Endothelial cell of umbilical vein (primary cell): ENCODE results near the gene ALK. TPM values are rescaled to one million over a fixed set of nuclear protein-coding genes. Genes with fewer than 3 reads are reported as not detected.

Experiments
- BruUV-seq: library from RNA; stranded (reverse); fragments of 400-500 nt; replicated peaks from 2 replicates; lab custom pipeline; 2021; lab: Mats Ljungman, UMichigan
- CTCF ChIA-PET: fragments of 300-600, 350-600 bp; sonication (Branson Sonifier 250); formaldehyde crosslinking; loops from one replicate; lab custom pipeline; 2021; ENCODE audit warnings: antibody characterized with exemption, inconsistent platforms; lab: Charles Lee
- POLR2A ChIA-PET: fragments of 300-600, 350-600 bp; sonication (Branson Sonifier 250); formaldehyde crosslinking; loops from one replicate; lab custom pipeline; 2021; ENCODE audit warnings: antibody characterized with exemption, inconsistent platforms; lab: Charles Lee
- DNase-seq: peaks from one replicate; pipeline ENCODE4 v3.0.0-alpha.2; 2011; ENCODE audit warnings: low read depth, low spot score
- FAIRE-seq: peaks from 2 replicates; lab custom pipeline; 2011; peaks lifted over from hg19 to GRCh38; lab: Jason Lieb, UNC
- H2AFZ ChIP-seq: 2 replicates; pipeline ENCODE4 v1.6.0; 2012; ENCODE audit warnings: low read depth, low read length, control low read depth, inconsistent platforms
- H3K27ac ChIP-seq: 2 replicates; pipeline ENCODE4 v1.5.1; 2011; ENCODE audit warnings: low read depth, mild to moderate bottlenecking, control low read depth, low read length, moderate library complexity; ENCODE audit not compliant: insufficient read depth
- H3K27me3 ChIP-seq, 2 experiments: 2 replicates each; pipeline versions ENCODE4 v1.6.0 to v1.6.1; 2011; ENCODE audit warnings: low read length in 2 of 2, mixed read lengths in 1 of 2; ENCODE audit not compliant: control insufficient read depth in 2 of 2, insufficient read depth in 2 of 2
- H3K36me3 ChIP-seq, 2 experiments: 2 replicates in 1 of 2; 3 replicates in 1 of 2; pipeline ENCODE4 v1.5.1; 2011; ENCODE audit warnings: low read length in 2 of 2, mild to moderate bottlenecking in 1 of 2, moderate library complexity in 1 of 2; ENCODE audit not compliant: control insufficient read depth in 2 of 2, insufficient read depth in 2 of 2; ENCODE audit errors: extremely low read depth in 1 of 2
- H3K4me1 ChIP-seq: 3 replicates; pipeline ENCODE4 v1.5.1; 2011; ENCODE audit warnings: mild to moderate bottlenecking, low read length; ENCODE audit not compliant: control insufficient read depth, insufficient read depth; ENCODE audit errors: extremely low read depth
- H3K4me2 ChIP-seq: 2 replicates; pipeline ENCODE4 v1.6.1; 2011; ENCODE audit warnings: low read length, control low read depth, mixed read lengths; ENCODE audit not compliant: insufficient read depth
- H3K4me3 ChIP-seq, 3 experiments: fragments of 200-600 bp in 1 of 3; sonication (generic), shearing (Covaris generic) in 1 of 3; replicated peaks in 1 of 3; 2 replicates each; pipeline ENCODE4 v1.5.1; 2011 to 2016; ENCODE audit warnings: control low read depth in 3 of 3, low read length in 3 of 3, mild to moderate bottlenecking in 2 of 3, inconsistent platforms in 1 of 3, low read depth in 1 of 3, moderate library complexity in 1 of 3; ENCODE audit not compliant: insufficient read depth in 1 of 3
- H3K79me2 ChIP-seq: 2 replicates; pipeline ENCODE4 v1.6.0; 2012; ENCODE audit warnings: low read length, inconsistent platforms; ENCODE audit not compliant: control insufficient read depth, insufficient read depth
- H3K9ac ChIP-seq: replicated peaks from 2 replicates; pipeline ENCODE3; 2011; ENCODE audit warnings: low read length, control low read depth; ENCODE audit not compliant: insufficient read depth; ENCODE audit errors: extremely low read depth
- H3K9me1 ChIP-seq: replicated peaks from 3 replicates; pipeline ENCODE4 v1.6.0; 2011; ENCODE audit warnings: mild to moderate bottlenecking, low read length; ENCODE audit not compliant: control insufficient read depth, insufficient read depth; ENCODE audit errors: extremely low read depth
- H3K9me3 ChIP-seq: replicated peaks from 2 replicates; pipeline ENCODE4 v1.5.1; 2012; ENCODE audit warnings: low read length, inconsistent platforms; ENCODE audit not compliant: control insufficient read depth, insufficient read depth
- H4K20me1 ChIP-seq: replicated peaks from 2 replicates; pipeline ENCODE3; 2011; ENCODE audit warnings: mild to moderate bottlenecking, low read length; ENCODE audit not compliant: control insufficient read depth, insufficient read depth; ENCODE audit errors: extremely low read depth
- EZH2 ChIP-seq: IDR thresholded peaks from 2 replicates; pipeline ENCODE4 v1.6.1; 2012; ENCODE audit warnings: borderline replicate concordance, low read depth, mild to moderate bottlenecking, moderate library complexity, low read length, inconsistent platforms; ENCODE audit not compliant: severe bottlenecking
- FOS ChIP-seq: IDR thresholded peaks from 2 replicates; pipeline ENCODE4 v1.6.1; 2011; ENCODE audit warnings: mild to moderate bottlenecking, low read length, moderate library complexity, borderline replicate concordance; ENCODE audit not compliant: insufficient read depth
- GATA2 ChIP-seq: IDR thresholded peaks from 2 replicates; pipeline ENCODE4 v1.7.0; 2011; ENCODE audit warnings: low read depth, mild to moderate bottlenecking, moderate library complexity, mixed read lengths, low read length; ENCODE audit not compliant: insufficient read length, insufficient read depth
- JUN ChIP-seq: IDR thresholded peaks from 2 replicates; pipeline ENCODE4 v1.6.1; 2011; ENCODE audit warnings: borderline replicate concordance, low read depth; ENCODE audit not compliant: insufficient read length, insufficient read depth
- MAX ChIP-seq: IDR thresholded peaks from 2 replicates; pipeline ENCODE4 v1.6.1; 2011; ENCODE audit not compliant: insufficient read depth, insufficient read length
- MYC ChIP-seq: IDR thresholded peaks from one replicate; pipeline ENCODE4 v1.6.1; 2011; ENCODE audit warnings: mild to moderate bottlenecking, low read depth, low read length
- POLR2A ChIP-seq: IDR thresholded peaks from 2 replicates; pipeline ENCODE4 v1.6.1; 2012; ENCODE audit warnings: low read depth, mild to moderate bottlenecking, control low read depth, low read length
- POLR2AphosphoS5 ChIP-seq: IDR thresholded peaks from 2 replicates; pipeline ENCODE4 v1.6.1; 2012; ENCODE audit warnings: low read depth, mild to moderate bottlenecking, control low read depth, low read length, moderate library complexity; ENCODE audit not compliant: insufficient read depth
- dilution Hi-C: fragments of 300-500 bp; cut with MboI; formaldehyde crosslinking; loops from one replicate; pipeline ENCODE4 v1.15.0; 2019; ENCODE audit warnings: low sequenced_read_pairs; ENCODE audit not compliant: extremely low pct_ligation_motif_present
- intact Hi-C: fragments of 100-400 bp; cut with micrococcal nuclease; formaldehyde crosslinking; loops from one replicate; pipeline ENCODE4 v1.10.0; 2022
- polyA plus RNA-seq, 4 experiments: library from polyadenylated mRNA; depleted of rRNA in 3 of 4; stranded (reverse) in 3 of 4; unstranded in 1 of 4; fragments of >200 nt; gene quantifications; 2 replicates each; pipeline versions ENCODE4 v1.2.1 to v1.2.3, GENCODE V29; 2011 to 2012; ENCODE audit warnings: missing spikeins in 1 of 4
- total RNA-seq: library from RNA; stranded (reverse); gene quantifications from 2 replicates; pipeline ENCODE4 v1.2.3, GENCODE V29; 2021
- TF ChIP-seq, protein P1 (sequence below), 2 donors: IDR thresholded peaks; 1 replicate in 1 of 2; 2 replicates in 1 of 2; pipeline ENCODE4 v1.5.1; 2011; ENCODE audit warnings: low read length in 2 of 2, mild to moderate bottlenecking in 2 of 2, moderate library complexity in 2 of 2, control low read depth in 1 of 2, inconsistent platforms in 1 of 2, low read depth in 1 of 2; ENCODE audit not compliant: insufficient read depth in 1 of 2; ENCODE audit errors: extremely low read depth in 1 of 2

ALK gene
- total and polyA plus RNA-seq, 2 donors (not counting 3 experiments of a cell fraction or from before 2014, with no cell fraction given) = not detected

DNA sequence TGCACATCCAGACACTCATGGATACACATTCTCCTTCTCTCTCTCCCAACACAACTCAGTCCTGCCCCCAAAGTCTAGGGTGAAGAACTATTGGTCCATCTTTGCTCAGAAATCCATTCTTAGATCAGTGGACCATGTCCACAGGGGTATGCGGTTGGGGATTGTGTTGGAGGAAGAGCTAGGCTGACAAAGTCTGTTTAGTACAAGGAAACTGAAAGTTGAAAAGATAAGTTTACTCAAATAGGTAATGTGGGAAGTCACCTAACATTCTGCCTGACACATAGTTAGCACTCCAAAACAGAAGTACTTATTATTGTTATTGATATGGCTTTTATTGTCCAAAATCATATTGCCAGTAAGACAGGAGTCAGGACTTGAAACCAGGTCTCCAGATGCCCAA, 55.9 kb downstream of the ALK start:
- no peaks in the 10 kb centered on the region for H3K36me3 ChIP-seq
- CTCF ChIA-PET = no interaction called here

More for the DNA sequence above, 55.9 kb downstream of the ALK start:
- Histone ChIP-seq H4K20me1 (no peaks in the 10 kb centered on the region), H3K9ac (no peak overlapping the region), H3K27ac (no peak overlapping the region), H3K79me2 (no peaks in the 10 kb centered on the region), H3K4me2 (no peak overlapping the region), H3K4me3 (no peak overlapping the region), H3K9me1 (no peaks in the 10 kb centered on the region), H3K27me3 (no peaks in the 10 kb centered on the region), H2AFZ (no peak overlapping the region), H3K4me1 (no peaks in the 10 kb centered on the region), H3K9me3 (peaks cover 3% of the 10 kb centered on the region)
- DNase-seq (no peak), FAIRE-seq (no peak)
- TF ChIP-seq MAX (no peak), POLR2A (no peak), EZH2 (no peak), JUN (no peak), MYC (no peak), POLR2AphosphoS5 (no peak), GATA2 (no peak), FOS (no peak)
- TF ChIP-seq, protein P1, sequence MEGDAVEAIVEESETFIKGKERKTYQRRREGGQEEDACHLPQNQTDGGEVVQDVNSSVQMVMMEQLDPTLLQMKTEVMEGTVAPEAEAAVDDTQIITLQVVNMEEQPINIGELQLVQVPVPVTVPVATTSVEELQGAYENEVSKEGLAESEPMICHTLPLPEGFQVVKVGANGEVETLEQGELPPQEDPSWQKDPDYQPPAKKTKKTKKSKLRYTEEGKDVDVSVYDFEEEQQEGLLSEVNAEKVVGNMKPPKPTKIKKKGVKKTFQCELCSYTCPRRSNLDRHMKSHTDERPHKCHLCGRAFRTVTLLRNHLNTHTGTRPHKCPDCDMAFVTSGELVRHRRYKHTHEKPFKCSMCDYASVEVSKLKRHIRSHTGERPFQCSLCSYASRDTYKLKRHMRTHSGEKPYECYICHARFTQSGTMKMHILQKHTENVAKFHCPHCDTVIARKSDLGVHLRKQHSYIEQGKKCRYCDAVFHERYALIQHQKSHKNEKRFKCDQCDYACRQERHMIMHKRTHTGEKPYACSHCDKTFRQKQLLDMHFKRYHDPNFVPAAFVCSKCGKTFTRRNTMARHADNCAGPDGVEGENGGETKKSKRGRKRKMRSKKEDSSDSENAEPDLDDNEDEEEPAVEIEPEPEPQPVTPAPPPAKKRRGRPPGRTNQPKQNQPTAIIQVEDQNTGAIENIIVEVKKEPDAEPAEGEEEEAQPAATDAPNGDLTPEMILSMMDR (IDR thresholded peaks at IDR 0.05; ENCODE audit: extremely low read depth in 1 of 2, insufficient read depth in 1 of 2, low read depth in 1 of 2, low read length in 2 of 2) = no peak
- dilution Hi-C loops = no loop called here
- intact Hi-C loops = no loop called here
- no TSS peak for BruUV-seq
- POLR2A ChIA-PET = no interaction called here
